Neural progenitor cell (in vitro differentiated cells): Measurements from ENCODE around the gene RPS6KB2. TPM values are rescaled to one million over a fixed set of nuclear protein-coding genes. Genes with fewer than 3 reads are reported as not detected.
A peak's percentile ranks its signal among the peaks of the same experiment; 100 is the strongest.
"Not testable (repeated sequence)": the region's sequence is repeated elsewhere in the genome, so short reads cannot be mapped to it uniquely, and the experiment has no call there.

Source experiments
- DNase-seq: peaks from one replicate; pipeline ENCODE4 v3.0.0-alpha.2; 2016; ENCODE audit warnings: low spot score
- H2AFZ ChIP-seq: fragments of 200-600 bp; sonication (generic); replicated peaks from 2 replicates; pipeline ENCODE4 v1.6.1; 2016; ENCODE audit warnings: antibody characterized with exemption
- H3F3A ChIP-seq: fragments of 200-600 bp; sonication (generic); 2 replicates; pipeline ENCODE4 v1.6.1; 2016; ENCODE audit warnings: antibody characterized with exemption, low read depth
- H3K27ac ChIP-seq: fragments of 200-600 bp; sonication (generic); 2 replicates; pipeline ENCODE4 v1.5.1; 2016; ENCODE audit warnings: mild to moderate bottlenecking
- H3K27me3 ChIP-seq: fragments of 200-600 bp; sonication (generic); 2 replicates; pipeline ENCODE4 v1.6.1; 2016; ENCODE audit warnings: mild to moderate bottlenecking, moderate library complexity
- H3K36me3 ChIP-seq: fragments of 200-600 bp; sonication (generic); 2 replicates; pipeline ENCODE4 v1.5.1; 2016
- H3K4me1 ChIP-seq: fragments of 200-600 bp; sonication (generic); 2 replicates; pipeline ENCODE4 v1.6.1; 2016; ENCODE audit warnings: mixed run types
- H3K4me2 ChIP-seq: fragments of 200-600 bp; sonication (generic); 2 replicates; pipeline ENCODE4 v1.6.1; 2016
- H3K4me3 ChIP-seq: fragments of 200-600 bp; sonication (generic); 2 replicates; pipeline ENCODE4 v1.5.1; 2016
- H3K79me2 ChIP-seq: fragments of 200-600 bp; sonication (generic); 2 replicates; pipeline ENCODE4 v1.6.1; 2016; ENCODE audit warnings: low read depth
- H3K9ac ChIP-seq: fragments of 200-600 bp; sonication (generic); 2 replicates; pipeline ENCODE4 v1.6.1; 2016
- H3K9me3 ChIP-seq: fragments of 200-600 bp; sonication (generic); 2 replicates; pipeline ENCODE4 v1.5.1; 2016; ENCODE audit warnings: low read depth
- H4K20me1 ChIP-seq: fragments of 200-600 bp; sonication (generic); 2 replicates; pipeline ENCODE4 v1.6.1; 2016; ENCODE audit warnings: low read depth
- H3K27ac Mint-ChIP-seq: 3 replicates; pipeline ENCODE4 v1.8.0; 2021; ENCODE audit warnings: mixed read lengths
- H3K27me3 Mint-ChIP-seq: 2 replicates; pipeline ENCODE4 v1.8.0; 2022; ENCODE audit warnings: low read depth, mild to moderate bottlenecking, inconsistent platforms, moderate library complexity, mixed read lengths; ENCODE audit not compliant: insufficient read depth
- H3K36me3 Mint-ChIP-seq: 3 replicates; pipeline ENCODE4 v1.8.0; 2021; ENCODE audit warnings: mixed read lengths
- H3K4me1 Mint-ChIP-seq: 3 replicates; pipeline ENCODE4 v1.8.0; 2021; ENCODE audit warnings: mixed read lengths
- H3K4me3 Mint-ChIP-seq: 3 replicates; pipeline ENCODE4 v1.8.0; 2021; ENCODE audit warnings: mild to moderate bottlenecking, moderate library complexity, mixed read lengths
- H3K9me3 Mint-ChIP-seq: 3 replicates; pipeline ENCODE4 v1.8.0; 2020; ENCODE audit warnings: mixed read lengths
- EZH2 ChIP-seq: fragments of 200-600 bp; sonication (generic); IDR thresholded peaks from 2 replicates; pipeline ENCODE4 v1.6.1; 2017; ENCODE audit warnings: antibody characterized with exemption, mild to moderate bottlenecking, moderate library complexity
- EZH2phosphoT487 ChIP-seq: fragments of 200-600 bp; sonication (generic); IDR thresholded peaks from 2 replicates; pipeline ENCODE4 v1.6.1; 2017; ENCODE audit warnings: antibody characterized with exemption
- total RNA-seq: library from RNA; depleted of rRNA; stranded (reverse); fragments of >200 nt; gene quantifications from 2 replicates; pipeline ENCODE4 v1.2.3, GENCODE V29; 2015; ENCODE audit warnings: low replicate concordance
- TF ChIP-seq, protein P1 (sequence below): fragments of 200-600 bp; sonication (generic); IDR thresholded peaks from 2 replicates; pipeline ENCODE4 v1.5.1; 2017; ENCODE audit warnings: antibody characterized with exemption, mild to moderate bottlenecking

The RPS6KB2 gene
- total RNA-seq, 1 donor from 2014 or later, result 23.7 TPM

DNA sequence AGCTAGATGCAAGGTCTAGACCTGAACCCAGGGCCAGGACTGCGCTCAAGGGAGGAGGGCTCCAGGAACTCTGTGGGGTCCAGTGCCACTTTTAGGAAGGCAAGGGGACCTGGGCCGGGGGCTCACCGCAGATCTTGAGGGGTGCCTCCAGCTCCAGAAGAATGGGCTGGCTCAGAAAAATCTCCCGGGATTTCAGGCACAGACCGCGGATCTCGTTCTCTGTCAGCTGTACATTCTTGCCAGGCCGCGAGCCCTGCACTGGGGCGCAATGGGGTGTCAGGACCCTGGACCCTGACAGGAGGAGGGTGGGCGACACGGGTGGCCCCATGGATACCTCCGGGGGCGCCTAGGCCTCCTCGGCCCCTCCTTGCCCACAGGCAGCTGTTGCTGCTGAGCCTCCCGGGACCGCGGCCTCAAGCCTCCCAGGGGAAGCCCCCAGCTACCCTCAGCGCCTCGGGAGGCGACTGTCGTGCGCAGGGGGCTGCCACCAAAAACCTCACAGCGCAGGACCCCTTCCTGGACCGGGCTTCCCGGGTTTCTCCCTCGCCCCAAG lies 27.3 kb upstream of the RPS6KB2 start:
- H3K9me3 Mint-ChIP-seq, result no peaks in the 10 kb centered on the region
- H3K9ac ChIP-seq, result peak overlapping the region; percentile 75
- TF ChIP-seq EZH2phosphoT487 (no peak), EZH2 (no peak)
- TF ChIP-seq, protein P1, sequence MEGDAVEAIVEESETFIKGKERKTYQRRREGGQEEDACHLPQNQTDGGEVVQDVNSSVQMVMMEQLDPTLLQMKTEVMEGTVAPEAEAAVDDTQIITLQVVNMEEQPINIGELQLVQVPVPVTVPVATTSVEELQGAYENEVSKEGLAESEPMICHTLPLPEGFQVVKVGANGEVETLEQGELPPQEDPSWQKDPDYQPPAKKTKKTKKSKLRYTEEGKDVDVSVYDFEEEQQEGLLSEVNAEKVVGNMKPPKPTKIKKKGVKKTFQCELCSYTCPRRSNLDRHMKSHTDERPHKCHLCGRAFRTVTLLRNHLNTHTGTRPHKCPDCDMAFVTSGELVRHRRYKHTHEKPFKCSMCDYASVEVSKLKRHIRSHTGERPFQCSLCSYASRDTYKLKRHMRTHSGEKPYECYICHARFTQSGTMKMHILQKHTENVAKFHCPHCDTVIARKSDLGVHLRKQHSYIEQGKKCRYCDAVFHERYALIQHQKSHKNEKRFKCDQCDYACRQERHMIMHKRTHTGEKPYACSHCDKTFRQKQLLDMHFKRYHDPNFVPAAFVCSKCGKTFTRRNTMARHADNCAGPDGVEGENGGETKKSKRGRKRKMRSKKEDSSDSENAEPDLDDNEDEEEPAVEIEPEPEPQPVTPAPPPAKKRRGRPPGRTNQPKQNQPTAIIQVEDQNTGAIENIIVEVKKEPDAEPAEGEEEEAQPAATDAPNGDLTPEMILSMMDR, result no peak
- no peak overlapping the region for H3K27ac ChIP-seq
- H2AFZ ChIP-seq, result no peak overlapping the region
- H3F3A ChIP-seq, result peaks cover 7% of the 10 kb centered on the region
- peaks cover 10% of the 10 kb centered on the region for H3K36me3 Mint-ChIP-seq
- DNase-seq, result no peak
- no peaks in the 10 kb centered on the region for H3K9me3 ChIP-seq
- H4K20me1 ChIP-seq, result peaks cover 8% of the 10 kb centered on the region
- peaks cover 8% of the 10 kb centered on the region for H3K27me3 Mint-ChIP-seq
- no peaks in the 10 kb centered on the region for H3K27me3 ChIP-seq
- no peak overlapping the region for H3K27ac Mint-ChIP-seq
- peaks cover 16% of the 10 kb centered on the region for H3K79me2 ChIP-seq
- peaks cover 13% of the 10 kb centered on the region for H3K4me1 ChIP-seq
- peaks cover 31% of the 10 kb centered on the region for H3K4me1 Mint-ChIP-seq
- H3K4me3 Mint-ChIP-seq, result peak overlapping the region; percentile 86
- no peaks in the 10 kb centered on the region for H3K36me3 ChIP-seq
- peak overlapping the region; percentile 87 for H3K4me3 ChIP-seq
- peak overlapping the region; percentile 95 for H3K4me2 ChIP-seq

DNA sequence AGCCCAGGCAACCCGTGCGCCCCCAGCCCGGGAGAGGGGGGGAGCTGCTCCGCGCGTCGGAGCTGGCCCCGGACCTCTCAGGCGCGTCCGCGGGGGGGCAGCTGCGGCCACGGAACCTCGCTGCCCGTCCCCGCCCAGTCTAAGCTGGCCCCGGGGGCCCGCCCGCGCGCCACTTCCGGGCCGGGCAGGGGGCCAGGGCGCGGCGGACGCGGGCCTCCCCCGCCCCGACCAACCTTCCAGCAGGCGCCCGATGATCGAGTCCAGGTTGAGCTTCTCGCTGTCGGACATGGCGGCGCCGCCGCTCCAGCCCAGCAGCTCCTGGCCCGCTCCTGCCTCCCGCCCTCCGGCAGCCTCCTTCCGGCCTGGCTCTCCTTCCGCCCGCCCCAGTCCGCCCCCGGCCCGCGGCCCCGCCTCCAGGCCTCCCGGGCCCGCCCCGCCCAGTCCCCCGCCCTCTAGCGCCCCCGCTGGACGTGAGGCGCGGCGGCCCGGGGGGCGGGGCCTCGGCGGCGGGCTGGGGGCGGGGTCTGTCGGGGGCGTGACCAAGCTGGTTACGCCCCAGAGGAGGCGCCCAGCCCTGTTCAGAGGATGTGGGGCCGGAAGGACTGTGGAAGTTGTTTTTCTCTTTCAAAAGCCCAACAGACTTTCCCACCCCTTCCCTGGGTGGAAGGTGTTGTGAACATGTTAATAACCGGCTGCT lies 26.7 kb upstream of the RPS6KB2 start, which contains the start of gene PPP1CA:
Gene PPP1CA, minus strand, starts transcription at position 364 of the 697 bp plus-strand sequence. Its CDS starts 76 bp downstream, at position 288.
- TF ChIP-seq, protein P1, result peak; percentile 59
- TF ChIP-seq EZH2phosphoT487 (no peak), EZH2 (no peak)
- Mint-ChIP-seq H3K36me3 (peaks cover 8% of the 10 kb centered on the region), H3K27ac (peak within 1 kb of the TSS; percentile 50), H3K9me3 (no peaks in the 10 kb centered on the region), H3K4me3 (peak within 1 kb of the TSS; percentile 86), H3K4me1 (peaks cover 31% of the 10 kb centered on the region), H3K27me3 (peaks cover 8% of the 10 kb centered on the region)
- Histone ChIP-seq H3K4me1 (peaks cover 13% of the 10 kb centered on the region), H3F3A (peaks cover 7% of the 10 kb centered on the region), H3K9me3 (no peaks in the 10 kb centered on the region), H3K79me2 (peaks cover 16% of the 10 kb centered on the region), H3K9ac (peak within 1 kb of the TSS; percentile 75), H3K4me2 (peak within 1 kb of the TSS; percentile 95), H3K27ac (no peak within 1 kb of the TSS), H3K36me3 (no peaks in the 10 kb centered on the region), H2AFZ (no peak within 1 kb of the TSS), H4K20me1 (peaks cover 8% of the 10 kb centered on the region), H3K27me3 (no peaks in the 10 kb centered on the region), H3K4me3 (peak within 1 kb of the TSS; percentile 87)
- DNase-seq, result peak; percentile 96

DNA sequence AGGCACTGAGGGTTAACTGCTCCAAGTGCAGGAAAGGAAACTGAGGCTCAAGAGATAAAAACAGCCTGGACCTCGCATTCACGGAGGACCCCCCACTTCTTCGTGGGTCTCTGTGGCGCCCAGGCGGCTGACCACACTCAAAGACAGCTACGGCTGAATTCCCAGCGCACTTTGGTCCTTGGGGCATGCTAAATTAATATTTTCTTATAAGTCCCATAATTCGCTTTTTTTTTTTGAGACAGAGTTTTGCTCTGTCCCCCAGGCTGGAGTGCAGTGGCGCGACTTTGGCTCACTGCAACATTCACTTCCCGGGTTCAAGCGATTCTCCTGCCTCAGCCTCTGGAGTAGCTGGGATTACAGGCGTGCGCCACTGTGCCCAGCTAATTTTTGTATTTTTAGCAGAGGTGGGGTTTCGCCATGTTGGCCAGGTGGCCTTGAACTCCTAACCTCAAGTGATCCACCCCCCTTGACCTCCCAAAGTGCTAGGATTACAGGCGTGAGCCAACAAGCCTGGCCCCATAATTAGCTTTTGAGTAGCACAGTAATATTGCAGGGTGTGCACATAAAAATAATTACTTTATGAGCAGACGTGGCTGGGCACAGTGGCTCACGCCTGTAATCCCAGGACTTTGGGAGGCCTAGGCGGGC lies 26.0 kb upstream of the RPS6KB2 start:
- H3K36me3 Mint-ChIP-seq, H3K4me3 ChIP-seq, H2AFZ ChIP-seq, H3K27me3 Mint-ChIP-seq, DNase-seq, H3F3A ChIP-seq, H4K20me1 ChIP-seq, H3K9ac ChIP-seq, H3K27ac ChIP-seq, H3K36me3 ChIP-seq, H3K9me3 ChIP-seq, H3K9me3 Mint-ChIP-seq, H3K27me3 ChIP-seq: not testable (repeated sequence)
- peaks cover 35% of the 10 kb centered on the region for H3K4me1 Mint-ChIP-seq
- peaks cover 16% of the 10 kb centered on the region for H3K79me2 ChIP-seq
- H3K4me2 ChIP-seq, result peak overlapping the region; percentile 69
- peak overlapping the region; percentile 50 for H3K27ac Mint-ChIP-seq
- peak overlapping the region; percentile 65 for H3K4me3 Mint-ChIP-seq
- H3K4me1 ChIP-seq, result peaks cover 13% of the 10 kb centered on the region

DNA sequence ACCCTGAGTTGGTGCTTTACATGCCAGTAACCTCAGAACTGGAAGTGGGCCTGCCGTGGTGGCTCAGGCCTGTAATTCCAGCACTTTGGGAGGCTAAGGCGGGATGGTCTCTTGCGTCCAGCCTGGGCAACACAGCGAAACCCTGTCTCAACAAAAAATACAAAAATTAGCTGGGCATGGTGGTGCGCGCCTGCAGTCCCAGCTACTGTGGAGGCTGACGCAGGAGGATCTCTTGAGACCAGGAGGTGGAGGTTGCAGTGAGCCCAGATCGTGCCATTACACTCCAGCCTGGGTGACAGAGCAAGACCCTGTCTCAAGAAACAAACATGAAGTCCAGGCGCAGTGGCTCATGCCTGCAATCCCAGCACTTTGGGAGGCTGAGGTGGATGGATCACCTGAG lies 25.2 kb upstream of the RPS6KB2 start:
- Histone ChIP-seq H3K79me2 (peaks cover 16% of the 10 kb centered on the region), H3K4me1 (peaks cover 13% of the 10 kb centered on the region)
- not testable (repeated sequence) for H3K27ac ChIP-seq, H3K9me3 Mint-ChIP-seq, H3K36me3 Mint-ChIP-seq, H3K4me2 ChIP-seq, H2AFZ ChIP-seq, H3K36me3 ChIP-seq, DNase-seq, H3K9me3 ChIP-seq, H3K27me3 Mint-ChIP-seq, H3K27me3 ChIP-seq, H3K4me3 ChIP-seq, H4K20me1 ChIP-seq, H3F3A ChIP-seq, H3K9ac ChIP-seq
- peak overlapping the region; percentile 76 for H3K4me3 Mint-ChIP-seq
- H3K4me1 Mint-ChIP-seq, result peaks cover 38% of the 10 kb centered on the region
- H3K27ac Mint-ChIP-seq, result peak overlapping the region; percentile 93
